ENCODE measurements around the gene NPLOC4. TPM values are rescaled to one million over a fixed set of nuclear protein-coding genes. Genes with fewer than 3 reads are reported as not detected.

The NPLOC4 gene
- total and polyA plus RNA-seq, 2 of the 13 experiments (the other 11 are each of a cell fraction or from before 2014, with no cell fraction given): 57.0 to 97.0 TPM

DNA sequence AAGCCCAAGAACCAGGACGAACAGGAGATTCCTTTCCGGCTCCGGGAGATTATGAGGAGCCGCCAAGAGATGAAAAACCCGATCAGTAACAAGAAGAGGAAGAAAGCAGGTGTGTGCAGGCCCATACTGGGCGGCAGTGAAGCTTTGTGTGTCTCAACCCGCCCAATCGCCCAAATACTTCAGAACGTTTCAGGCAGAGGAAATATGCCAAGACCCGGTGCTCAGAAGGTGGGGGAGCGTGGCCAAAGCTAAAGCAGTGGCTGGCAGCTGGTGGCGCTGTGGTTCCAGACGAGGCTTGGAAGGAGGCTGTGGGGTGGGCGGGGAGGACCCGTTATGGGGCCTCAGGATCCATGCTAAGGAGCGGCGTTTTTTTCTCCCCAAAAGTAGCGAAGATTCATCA lies 30.8 kb upstream of the NPLOC4 start (continued):
- TF ChIP-seq, protein P1, sequence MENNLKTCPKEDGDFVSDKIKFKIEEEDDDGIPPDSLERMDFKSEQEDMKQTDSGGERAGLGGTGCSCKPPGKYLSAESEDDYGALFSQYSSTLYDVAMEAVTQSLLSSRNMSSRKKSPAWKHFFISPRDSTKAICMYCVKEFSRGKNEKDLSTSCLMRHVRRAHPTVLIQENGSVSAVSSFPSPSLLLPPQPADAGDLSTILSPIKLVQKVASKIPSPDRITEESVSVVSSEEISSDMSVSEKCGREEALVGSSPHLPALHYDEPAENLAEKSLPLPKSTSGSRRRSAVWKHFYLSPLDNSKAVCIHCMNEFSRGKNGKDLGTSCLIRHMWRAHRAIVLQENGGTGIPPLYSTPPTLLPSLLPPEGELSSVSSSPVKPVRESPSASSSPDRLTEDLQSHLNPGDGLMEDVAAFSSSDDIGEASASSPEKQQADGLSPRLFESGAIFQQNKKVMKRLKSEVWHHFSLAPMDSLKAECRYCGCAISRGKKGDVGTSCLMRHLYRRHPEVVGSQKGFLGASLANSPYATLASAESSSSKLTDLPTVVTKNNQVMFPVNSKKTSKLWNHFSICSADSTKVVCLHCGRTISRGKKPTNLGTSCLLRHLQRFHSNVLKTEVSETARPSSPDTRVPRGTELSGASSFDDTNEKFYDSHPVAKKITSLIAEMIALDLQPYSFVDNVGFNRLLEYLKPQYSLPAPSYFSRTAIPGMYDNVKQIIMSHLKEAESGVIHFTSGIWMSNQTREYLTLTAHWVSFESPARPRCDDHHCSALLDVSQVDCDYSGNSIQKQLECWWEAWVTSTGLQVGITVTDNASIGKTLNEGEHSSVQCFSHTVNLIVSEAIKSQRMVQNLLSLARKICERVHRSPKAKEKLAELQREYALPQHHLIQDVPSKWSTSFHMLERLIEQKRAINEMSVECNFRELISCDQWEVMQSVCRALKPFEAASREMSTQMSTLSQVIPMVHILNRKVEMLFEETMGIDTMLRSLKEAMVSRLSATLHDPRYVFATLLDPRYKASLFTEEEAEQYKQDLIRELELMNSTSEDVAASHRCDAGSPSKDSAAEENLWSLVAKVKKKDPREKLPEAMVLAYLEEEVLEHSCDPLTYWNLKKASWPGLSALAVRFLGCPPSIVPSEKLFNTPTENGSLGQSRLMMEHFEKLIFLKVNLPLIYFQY (CRISPR knock-in tag; IDR thresholded peaks at IDR 0.05; ENCODE audit: borderline replicate concordance): no peak
- TF ChIP-seq, protein P2, sequence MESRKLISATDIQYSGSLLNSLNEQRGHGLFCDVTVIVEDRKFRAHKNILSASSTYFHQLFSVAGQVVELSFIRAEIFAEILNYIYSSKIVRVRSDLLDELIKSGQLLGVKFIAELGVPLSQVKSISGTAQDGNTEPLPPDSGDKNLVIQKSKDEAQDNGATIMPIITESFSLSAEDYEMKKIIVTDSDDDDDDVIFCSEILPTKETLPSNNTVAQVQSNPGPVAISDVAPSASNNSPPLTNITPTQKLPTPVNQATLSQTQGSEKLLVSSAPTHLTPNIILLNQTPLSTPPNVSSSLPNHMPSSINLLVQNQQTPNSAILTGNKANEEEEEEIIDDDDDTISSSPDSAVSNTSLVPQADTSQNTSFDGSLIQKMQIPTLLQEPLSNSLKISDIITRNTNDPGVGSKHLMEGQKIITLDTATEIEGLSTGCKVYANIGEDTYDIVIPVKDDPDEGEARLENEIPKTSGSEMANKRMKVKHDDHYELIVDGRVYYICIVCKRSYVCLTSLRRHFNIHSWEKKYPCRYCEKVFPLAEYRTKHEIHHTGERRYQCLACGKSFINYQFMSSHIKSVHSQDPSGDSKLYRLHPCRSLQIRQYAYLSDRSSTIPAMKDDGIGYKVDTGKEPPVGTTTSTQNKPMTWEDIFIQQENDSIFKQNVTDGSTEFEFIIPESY (CRISPR knock-in tag; IDR thresholded peaks at IDR 0.05): peak; percentile 63; the same call in 1 of the 2 replicates
- no peak for TF ChIP-seq DNMT1 (CRISPR knock-in tag; IDR thresholded peaks at IDR 0.05)
- no peak for TF ChIP-seq NCOA5 (CRISPR knock-in tag; IDR thresholded peaks at IDR 0.05)
- TF ChIP-seq ATM (IDR thresholded peaks at IDR 0.05; ENCODE audit: borderline replicate concordance): no peak
- no peak for TF ChIP-seq PCBP1 (IDR thresholded peaks at IDR 0.05; ENCODE audit: borderline replicate concordance, low read depth, low read length)
- TF ChIP-seq, protein P3, sequence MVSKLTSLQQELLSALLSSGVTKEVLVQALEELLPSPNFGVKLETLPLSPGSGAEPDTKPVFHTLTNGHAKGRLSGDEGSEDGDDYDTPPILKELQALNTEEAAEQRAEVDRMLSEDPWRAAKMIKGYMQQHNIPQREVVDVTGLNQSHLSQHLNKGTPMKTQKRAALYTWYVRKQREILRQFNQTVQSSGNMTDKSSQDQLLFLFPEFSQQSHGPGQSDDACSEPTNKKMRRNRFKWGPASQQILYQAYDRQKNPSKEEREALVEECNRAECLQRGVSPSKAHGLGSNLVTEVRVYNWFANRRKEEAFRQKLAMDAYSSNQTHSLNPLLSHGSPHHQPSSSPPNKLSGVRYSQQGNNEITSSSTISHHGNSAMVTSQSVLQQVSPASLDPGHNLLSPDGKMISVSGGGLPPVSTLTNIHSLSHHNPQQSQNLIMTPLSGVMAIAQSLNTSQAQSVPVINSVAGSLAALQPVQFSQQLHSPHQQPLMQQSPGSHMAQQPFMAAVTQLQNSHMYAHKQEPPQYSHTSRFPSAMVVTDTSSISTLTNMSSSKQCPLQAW (CRISPR knock-in tag; IDR thresholded peaks at IDR 0.05): peak; percentile 45; the same call in 1 of the 2 replicates
- TF ChIP-seq ZBTB38 (CRISPR knock-in tag; IDR thresholded peaks at IDR 0.05): peak; percentile 52; the same call in 1 of the 2 replicates
- TF ChIP-seq ZNF234 (CRISPR knock-in tag; conservative IDR thresholded peaks at IDR 0.05): no peak
- TF ChIP-seq, protein P4, sequence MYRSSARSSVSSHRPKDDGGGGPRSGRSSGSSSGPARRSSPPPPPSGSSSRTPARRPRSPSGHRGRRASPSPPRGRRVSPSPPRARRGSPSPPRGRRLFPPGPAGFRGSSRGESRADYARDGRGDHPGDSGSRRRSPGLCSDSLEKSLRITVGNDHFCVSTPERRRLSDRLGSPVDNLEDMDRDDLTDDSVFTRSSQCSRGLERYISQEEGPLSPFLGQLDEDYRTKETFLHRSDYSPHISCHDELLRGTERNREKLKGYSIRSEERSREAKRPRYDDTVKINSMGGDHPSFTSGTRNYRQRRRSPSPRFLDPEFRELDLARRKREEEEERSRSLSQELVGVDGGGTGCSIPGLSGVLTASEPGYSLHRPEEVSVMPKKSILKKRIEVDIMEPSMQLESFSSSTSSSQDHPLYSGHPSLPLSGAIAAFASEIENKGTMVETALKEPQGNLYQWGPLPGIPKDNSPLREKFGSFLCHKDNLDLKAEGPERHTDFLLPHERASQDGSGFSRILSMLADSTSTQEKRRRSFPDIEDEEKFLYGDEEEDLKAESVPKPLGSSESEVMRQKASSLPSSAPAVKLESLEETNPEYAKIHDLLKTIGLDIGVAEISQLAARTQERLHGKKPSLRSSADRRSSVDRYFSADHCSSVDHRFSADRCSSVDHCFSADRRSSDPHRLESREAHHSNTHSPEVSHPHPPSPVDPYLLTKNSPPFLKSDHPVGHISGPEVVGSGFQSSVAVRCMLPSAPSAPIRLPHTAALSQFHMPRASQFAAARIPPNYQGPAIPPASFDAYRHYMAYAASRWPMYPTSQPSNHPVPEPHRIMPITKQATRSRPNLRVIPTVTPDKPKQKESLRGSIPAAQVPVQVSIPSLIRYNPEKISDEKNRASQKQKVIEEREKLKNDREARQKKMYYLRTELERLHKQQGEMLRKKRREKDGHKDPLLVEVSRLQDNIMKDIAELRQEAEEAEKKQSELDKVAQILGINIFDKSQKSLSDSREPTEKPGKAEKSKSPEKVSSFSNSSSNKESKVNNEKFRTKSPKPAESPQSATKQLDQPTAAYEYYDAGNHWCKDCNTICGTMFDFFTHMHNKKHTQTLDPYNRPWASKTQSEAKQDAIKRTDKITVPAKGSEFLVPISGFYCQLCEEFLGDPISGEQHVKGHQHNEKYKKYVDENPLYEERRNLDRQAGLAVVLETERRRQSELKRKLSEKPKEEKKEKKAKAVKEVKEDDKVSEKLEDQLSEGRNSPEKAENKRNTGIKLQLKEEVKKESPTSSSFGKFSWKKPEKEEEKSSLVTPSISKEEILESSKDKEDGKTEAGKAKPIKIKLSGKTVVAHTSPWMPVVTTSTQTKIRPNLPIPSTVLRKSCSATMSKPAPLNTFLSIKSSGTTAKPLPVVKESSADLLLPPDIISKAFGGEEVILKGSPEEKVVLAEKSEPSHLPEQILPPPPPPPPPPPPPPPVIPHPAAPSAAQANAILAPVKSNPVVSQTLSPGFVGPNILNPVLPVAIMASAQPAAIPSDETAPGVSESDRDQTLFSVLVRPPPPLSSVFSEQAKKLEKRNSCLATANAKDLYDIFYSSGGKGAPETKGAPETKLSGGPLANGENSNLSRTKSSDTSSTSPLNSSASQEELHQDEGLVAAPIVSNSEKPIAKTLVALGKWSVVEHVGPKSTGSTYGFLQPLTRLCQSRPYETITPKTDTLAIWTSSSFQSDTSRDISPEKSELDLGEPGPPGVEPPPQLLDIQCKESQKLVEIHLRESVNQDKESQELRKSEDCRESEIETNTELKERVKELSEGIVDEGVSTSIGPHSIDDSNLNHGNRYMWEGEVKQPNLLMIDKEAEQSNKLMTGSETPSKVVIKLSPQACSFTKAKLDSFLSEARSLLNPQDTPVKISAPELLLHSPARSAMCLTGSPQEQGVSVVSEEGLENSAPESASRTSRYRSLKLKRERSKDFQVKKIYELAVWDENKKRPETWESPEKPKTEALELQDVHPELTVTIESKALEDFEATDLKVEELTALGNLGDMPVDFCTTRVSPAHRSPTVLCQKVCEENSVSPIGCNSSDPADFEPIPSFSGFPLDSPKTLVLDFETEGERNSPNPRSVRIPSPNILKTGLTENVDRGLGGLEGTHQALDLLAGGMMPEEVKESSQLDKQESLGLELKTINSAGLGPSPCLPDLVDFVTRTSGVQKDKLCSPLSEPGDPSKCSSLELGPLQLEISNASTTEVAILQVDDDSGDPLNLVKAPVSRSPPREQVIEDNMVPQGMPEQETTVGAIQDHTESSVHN (CRISPR knock-in tag; IDR thresholded peaks at IDR 0.05): no peak
- no peak for TF ChIP-seq MTA1 (CRISPR knock-in tag; IDR thresholded peaks at IDR 0.05; ENCODE audit: borderline replicate concordance)

Measured in HepG2 (cell line).